ENCODE data around the gene ZBTB44.

Gene ZBTB44

GRCh38 chr11:130278151-130278550 is 36.6 kb downstream of the ZBTB44 start:
- H2BK5ac ChIP-seq (ENCODE audit: low read depth, low read length, poor library complexity, severe bottlenecking), result no peak overlapping the region
- no peak overlapping the region for H3K18ac ChIP-seq (ENCODE audit: low read depth in 1 of 2, low read length in 2 of 2)
- H4K91ac ChIP-seq (ENCODE audit: low read length), result no peak overlapping the region
- H3K23ac ChIP-seq (ENCODE audit: low read length in 2 of 2), result no peak overlapping the region
- peaks cover 32% of the 10 kb centered on the region for H3K9me3 ChIP-seq (ENCODE audit: control insufficient read depth, low read length)
- no peak overlapping the region for H4K8ac ChIP-seq (ENCODE audit: low read length)
- no peak overlapping the region for H2BK15ac ChIP-seq (ENCODE audit: low read depth, poor library complexity, severe bottlenecking)
- H3K36me3 ChIP-seq (ENCODE audit: control insufficient read depth in 1 of 2, insufficient read depth in 2 of 2, low read depth in 1 of 2, low read length in 2 of 2), result peaks cover 0 to 4% of the 10 kb centered on the region in 2 experiments
- peaks cover 24% of the 10 kb centered on the region for H3K79me1 ChIP-seq (replicated peaks; ENCODE audit: low read length, poor library complexity, severe bottlenecking)
- H2BK12ac ChIP-seq (ENCODE audit: low read length in 2 of 2), result no peak overlapping the region
- no peak overlapping the region for H3K9ac ChIP-seq (ENCODE audit: low read length)
- H3K4me1 ChIP-seq (ENCODE audit: control insufficient read depth, insufficient read depth, low read depth, low read length), result no peaks in the 10 kb centered on the region
- no CpG with 5 or more reads among the region's 3 CpGs for WGBS
- H2AK5ac ChIP-seq (ENCODE audit: low read length, severe bottlenecking), result no peak overlapping the region
- H2BK120ac ChIP-seq (ENCODE audit: low read depth, low read length), result no peak overlapping the region
- no peak overlapping the region for H3K4me3 ChIP-seq (ENCODE audit: insufficient read depth in 1 of 2, low read depth in 1 of 2, low read length in 2 of 2)
- no peak overlapping the region for H2AFZ ChIP-seq (ENCODE audit: low read depth, low read length)
- no peak overlapping the region for H3K4ac ChIP-seq (ENCODE audit: low read depth in 1 of 2, low read length in 2 of 2)
- no peak overlapping the region for H3K27ac ChIP-seq (ENCODE audit: low read length, poor library complexity, severe bottlenecking)
- H3K4me2 ChIP-seq (ENCODE audit: low read length, poor library complexity, severe bottlenecking), result no peak overlapping the region
- H3K27me3 ChIP-seq (ENCODE audit: control insufficient read depth in 1 of 2, insufficient read depth in 1 of 2, low read length in 2 of 2), result no peaks in the 10 kb centered on the region
- no peak overlapping the region for H3K14ac ChIP-seq (ENCODE audit: low read length in 2 of 2)
- no peak for DNase-seq

DNA sequence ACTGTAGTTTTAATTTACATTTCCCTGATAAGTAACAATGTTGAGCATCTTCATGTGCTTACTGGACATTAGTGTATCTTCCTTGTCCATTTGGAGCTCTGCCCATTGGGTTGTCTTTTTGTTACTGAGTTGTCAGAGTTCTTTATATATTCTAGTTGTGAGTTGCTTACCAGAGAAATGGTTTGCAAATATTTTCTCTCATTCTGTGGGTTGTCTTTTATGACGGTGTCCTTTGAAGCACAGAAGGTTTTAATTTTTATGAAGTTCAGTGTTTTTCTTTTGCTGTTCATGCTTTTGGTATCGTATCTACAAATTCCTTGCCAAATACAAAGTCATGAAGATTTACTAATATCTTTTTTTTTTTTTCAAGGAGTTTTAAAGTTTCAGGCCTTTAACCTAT is 42.4 kb downstream of the ZBTB44 start:
- Histone ChIP-seq H3K4ac (ENCODE audit: low read depth in 1 of 2, low read length in 2 of 2) (no peak overlapping the region), H3K79me1 (replicated peaks; ENCODE audit: low read length, poor library complexity, severe bottlenecking) (peaks cover 13% of the 10 kb centered on the region)
- 100% methylated on average over 1 of the region's 2 CpGs for WGBS

DNA sequence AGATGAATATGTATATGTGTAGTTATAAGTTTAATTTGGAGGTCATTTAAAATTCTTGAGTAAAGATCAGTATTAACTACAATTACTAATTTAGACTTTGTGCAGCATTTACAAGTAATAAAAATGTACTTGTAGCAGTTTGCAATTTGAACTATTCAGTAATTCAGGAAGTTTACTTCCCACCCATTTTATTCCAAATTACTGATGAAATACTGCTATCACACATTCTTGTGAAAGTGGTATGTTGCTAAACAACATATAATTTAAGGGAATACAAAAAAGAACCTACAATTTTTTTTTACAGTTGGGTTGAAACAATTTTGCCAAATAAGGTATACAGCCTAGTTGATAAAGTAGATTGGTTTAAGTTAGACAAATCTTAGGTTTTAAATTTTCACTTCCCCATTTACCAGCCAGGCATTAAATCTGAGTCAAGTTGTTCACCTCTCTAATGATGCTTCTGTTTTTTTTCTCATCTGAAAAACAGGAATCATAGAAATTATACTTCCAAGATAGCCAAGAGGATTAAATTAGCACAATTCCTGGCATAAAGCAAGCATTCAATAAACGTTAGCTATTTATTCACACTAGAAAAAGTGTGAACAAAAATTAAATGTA is 45.3 kb downstream of the ZBTB44 start:
- H4K8ac ChIP-seq (ENCODE audit: low read length), result no peak overlapping the region
- no peak overlapping the region for H3K14ac ChIP-seq (ENCODE audit: low read length in 2 of 2)
- no peak overlapping the region for H2BK5ac ChIP-seq (ENCODE audit: low read depth, low read length, poor library complexity, severe bottlenecking)
- H2AK5ac ChIP-seq (ENCODE audit: low read length, severe bottlenecking), result no peak overlapping the region
- H2BK12ac ChIP-seq (ENCODE audit: low read length in 2 of 2), result no peak overlapping the region
- peaks cover 21% of the 10 kb centered on the region for H3K79me1 ChIP-seq (replicated peaks; ENCODE audit: low read length, poor library complexity, severe bottlenecking)
- no peak overlapping the region for H3K4me3 ChIP-seq (ENCODE audit: insufficient read depth in 1 of 2, low read depth in 1 of 2, low read length in 2 of 2)
- H3K4ac ChIP-seq (ENCODE audit: low read depth in 1 of 2, low read length in 2 of 2), result no peak overlapping the region
- no CpG with 5 or more reads among the region's 1 CpG for WGBS
- H3K27me3 ChIP-seq (ENCODE audit: control insufficient read depth in 1 of 2, insufficient read depth in 1 of 2, low read length in 2 of 2), result no peaks in the 10 kb centered on the region
- H4K91ac ChIP-seq (ENCODE audit: low read length), result no peak overlapping the region
- DNase-seq, result no peak
- no peaks in the 10 kb centered on the region for H3K9me3 ChIP-seq (ENCODE audit: control insufficient read depth, low read length)
- no peaks in the 10 kb centered on the region for H3K4me1 ChIP-seq (ENCODE audit: control insufficient read depth, insufficient read depth, low read depth, low read length)
- no peak overlapping the region for H3K27ac ChIP-seq (ENCODE audit: low read length, poor library complexity, severe bottlenecking)
- no peak overlapping the region for H2AFZ ChIP-seq (ENCODE audit: low read depth, low read length)
- H3K9ac ChIP-seq (ENCODE audit: low read length), result no peak overlapping the region
- H3K36me3 ChIP-seq (ENCODE audit: control insufficient read depth in 1 of 2, insufficient read depth in 2 of 2, low read depth in 1 of 2, low read length in 2 of 2), result peaks cover 8 to 24% of the 10 kb centered on the region in 2 experiments
- H3K23ac ChIP-seq (ENCODE audit: low read length in 2 of 2), result no peak overlapping the region
- H3K4me2 ChIP-seq (ENCODE audit: low read length, poor library complexity, severe bottlenecking), result no peak overlapping the region
- no peak overlapping the region for H2BK120ac ChIP-seq (ENCODE audit: low read depth, low read length)
- no peak overlapping the region for H3K18ac ChIP-seq (ENCODE audit: low read depth in 1 of 2, low read length in 2 of 2)
- no peak overlapping the region for H2BK15ac ChIP-seq (ENCODE audit: low read depth, poor library complexity, severe bottlenecking)

More for the DNA sequence above, 42.4 kb downstream of the ZBTB44 start:
- H3K27me3 ChIP-seq (ENCODE audit: control insufficient read depth in 1 of 2, insufficient read depth in 1 of 2, low read length in 2 of 2), result no peaks in the 10 kb centered on the region
- no peak overlapping the region for H4K8ac ChIP-seq (ENCODE audit: low read length)
- H3K4me1 ChIP-seq (ENCODE audit: control insufficient read depth, insufficient read depth, low read depth, low read length), result no peaks in the 10 kb centered on the region
- no peak for DNase-seq
- no peak overlapping the region for H3K4me3 ChIP-seq (ENCODE audit: insufficient read depth in 1 of 2, low read depth in 1 of 2, low read length in 2 of 2)
- no peak overlapping the region for H3K27ac ChIP-seq (ENCODE audit: low read length, poor library complexity, severe bottlenecking)
- H2AFZ ChIP-seq (ENCODE audit: low read depth, low read length), result no peak overlapping the region
- no peak overlapping the region for H3K14ac ChIP-seq (ENCODE audit: low read length in 2 of 2)
- no peak overlapping the region for H3K4me2 ChIP-seq (ENCODE audit: low read length, poor library complexity, severe bottlenecking)
- no peak overlapping the region for H2BK15ac ChIP-seq (ENCODE audit: low read depth, poor library complexity, severe bottlenecking)
- no peak overlapping the region for H3K23ac ChIP-seq (ENCODE audit: low read length in 2 of 2)
- no peak overlapping the region for H3K9ac ChIP-seq (ENCODE audit: low read length)
- H2BK5ac ChIP-seq (ENCODE audit: low read depth, low read length, poor library complexity, severe bottlenecking), result no peak overlapping the region
- no peak overlapping the region for H2AK5ac ChIP-seq (ENCODE audit: low read length, severe bottlenecking)
- H3K36me3 ChIP-seq (ENCODE audit: control insufficient read depth in 1 of 2, insufficient read depth in 2 of 2, low read depth in 1 of 2, low read length in 2 of 2), result peaks cover 3 to 5% of the 10 kb centered on the region in 2 experiments
- no peak overlapping the region for H2BK120ac ChIP-seq (ENCODE audit: low read depth, low read length)
- no peak overlapping the region for H2BK12ac ChIP-seq (ENCODE audit: low read length in 2 of 2)
- H4K91ac ChIP-seq (ENCODE audit: low read length), result no peak overlapping the region
- H3K9me3 ChIP-seq (ENCODE audit: control insufficient read depth, low read length), result peaks cover 7% of the 10 kb centered on the region
- H3K18ac ChIP-seq (ENCODE audit: low read depth in 1 of 2, low read length in 2 of 2), result no peak overlapping the region

- Histone ChIP-seq H2BK15ac (ENCODE audit: low read depth, poor library complexity, severe bottlenecking) (no peak overlapping the region), H3K9ac (ENCODE audit: low read length) (no peak overlapping the region), H4K91ac (ENCODE audit: low read length) (no peak overlapping the region), H3K18ac (ENCODE audit: low read depth in 1 of 2, low read length in 2 of 2) (no peak overlapping the region), H2AFZ (ENCODE audit: low read depth, low read length) (no peak overlapping the region), H3K23ac (ENCODE audit: low read length in 2 of 2) (no peak overlapping the region), H2BK5ac (ENCODE audit: low read depth, low read length, poor library complexity, severe bottlenecking) (no peak overlapping the region), H3K4me3 (ENCODE audit: insufficient read depth in 1 of 2, low read depth in 1 of 2, low read length in 2 of 2) (no peak overlapping the region), H3K9me3 (ENCODE audit: control insufficient read depth, low read length) (peaks cover 5% of the 10 kb centered on the region), H3K79me1 (replicated peaks; ENCODE audit: low read length, poor library complexity, severe bottlenecking) (peaks cover 27% of the 10 kb centered on the region), H3K4me2 (ENCODE audit: low read length, poor library complexity, severe bottlenecking) (no peak overlapping the region), H3K4me1 (ENCODE audit: control insufficient read depth, insufficient read depth, low read depth, low read length) (peaks cover 1% of the 10 kb centered on the region), H3K36me3 (ENCODE audit: control insufficient read depth in 1 of 2, insufficient read depth in 2 of 2, low read depth in 1 of 2, low read length in 2 of 2) (peaks cover 13 to 46% of the 10 kb centered on the region in 2 experiments), H3K27ac (ENCODE audit: low read length, poor library complexity, severe bottlenecking) (no peak overlapping the region), H3K14ac (ENCODE audit: low read length in 2 of 2) (no peak overlapping the region), H4K8ac (ENCODE audit: low read length) (no peak overlapping the region), H2BK120ac (ENCODE audit: low read depth, low read length) (no peak overlapping the region), H2AK5ac (ENCODE audit: low read length, severe bottlenecking) (no peak overlapping the region), H3K27me3 (ENCODE audit: control insufficient read depth in 1 of 2, insufficient read depth in 1 of 2, low read length in 2 of 2) (no peaks in the 10 kb centered on the region), H2BK12ac (ENCODE audit: low read length in 2 of 2) (no peak overlapping the region), H3K4ac (ENCODE audit: low read depth in 1 of 2, low read length in 2 of 2) (no peak overlapping the region)
- DNase-seq, result no peak
- WGBS, result 95% methylated on average over 4 of the region's 5 CpGs
Observed at GRCh38 chr11:130263351-130263750, 51.4 kb downstream of the ZBTB44 start.

Data from mesenchymal stem cell (in vitro differentiated cells and primary cell).